ENCODE measurements around the gene TBC1D2B.
A peak's percentile ranks its signal among the peaks of the same experiment; 100 is the strongest.

Gene TBC1D2B

DNA sequence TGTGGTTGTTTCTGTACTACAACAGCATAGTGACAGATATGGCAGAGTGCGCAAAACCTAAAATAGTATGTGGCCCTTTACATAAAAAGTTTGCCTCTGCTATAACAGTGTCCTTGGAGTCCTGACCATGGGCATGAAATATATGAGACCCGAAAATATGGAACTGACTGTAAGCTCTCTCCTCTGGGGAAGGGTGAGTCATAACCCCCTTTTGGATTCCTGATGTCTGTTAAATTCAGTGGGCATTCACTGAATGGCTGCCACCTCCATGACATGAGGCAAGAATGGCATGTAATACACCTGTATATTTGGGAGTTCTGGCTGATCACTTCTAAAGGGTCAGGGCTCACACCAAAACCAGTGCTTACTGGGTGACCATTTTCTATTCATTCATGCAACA is 6.1 kb downstream of the TBC1D2B start:
- no peak for DNase-seq

DNA sequence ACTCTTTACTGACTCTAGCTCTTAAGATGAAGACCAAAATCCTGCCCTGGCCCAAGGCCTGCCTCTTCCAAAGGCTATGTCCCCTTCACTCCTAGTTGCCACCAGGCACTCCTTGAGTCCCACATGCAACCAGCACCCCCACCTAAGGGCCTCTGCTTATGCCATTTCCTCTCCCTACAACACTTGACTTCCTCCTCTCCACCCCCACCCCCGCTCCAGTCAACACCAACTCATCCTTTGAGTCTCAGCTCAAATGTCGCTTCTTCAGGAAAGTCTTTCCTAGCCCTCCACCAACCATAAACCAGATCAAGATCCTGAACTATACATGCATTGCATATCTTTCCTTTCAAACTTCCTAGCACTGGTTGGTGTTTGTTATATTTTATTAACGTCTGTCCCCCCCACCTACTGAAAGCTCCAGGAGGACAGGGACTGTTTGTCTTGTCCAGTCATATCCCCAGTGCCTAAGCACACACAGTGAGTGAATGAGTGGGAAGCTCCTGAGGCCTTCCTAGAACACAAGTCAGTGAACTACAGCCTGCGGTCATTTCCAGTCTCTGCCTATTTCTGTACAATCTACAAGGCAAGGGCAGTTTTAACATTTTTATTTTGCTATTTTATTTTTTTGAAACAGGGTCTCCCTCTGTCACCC is 7.3 kb downstream of the TBC1D2B start:
- no peak for DNase-seq

DNA sequence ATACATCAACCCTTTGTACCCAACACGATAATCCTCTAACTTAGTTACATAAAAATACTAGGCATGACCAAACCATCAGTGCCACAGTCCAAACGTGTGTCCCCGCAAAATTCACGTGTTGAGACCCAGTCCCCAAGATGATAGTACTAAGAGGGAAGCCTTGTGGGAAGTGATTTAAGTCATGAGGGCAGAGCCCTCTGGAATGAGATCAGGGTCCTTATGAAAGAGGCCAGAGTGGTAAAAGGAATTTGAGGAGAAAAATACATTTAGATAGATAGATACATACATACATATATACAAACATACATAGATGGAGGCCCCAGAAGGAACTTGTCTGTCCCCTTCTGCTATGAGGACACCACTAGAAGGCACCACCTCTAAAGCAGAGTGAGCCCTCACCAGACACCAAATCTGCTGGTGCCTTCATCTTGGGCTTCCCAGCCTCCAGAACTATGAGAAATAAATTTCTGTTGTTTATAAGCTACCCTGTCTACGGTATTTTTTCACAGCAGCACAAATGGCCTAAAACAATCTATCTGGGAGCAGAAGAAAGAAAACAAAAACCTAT is 8.0 kb downstream of the TBC1D2B start:
- DNase-seq: no peak

DNA sequence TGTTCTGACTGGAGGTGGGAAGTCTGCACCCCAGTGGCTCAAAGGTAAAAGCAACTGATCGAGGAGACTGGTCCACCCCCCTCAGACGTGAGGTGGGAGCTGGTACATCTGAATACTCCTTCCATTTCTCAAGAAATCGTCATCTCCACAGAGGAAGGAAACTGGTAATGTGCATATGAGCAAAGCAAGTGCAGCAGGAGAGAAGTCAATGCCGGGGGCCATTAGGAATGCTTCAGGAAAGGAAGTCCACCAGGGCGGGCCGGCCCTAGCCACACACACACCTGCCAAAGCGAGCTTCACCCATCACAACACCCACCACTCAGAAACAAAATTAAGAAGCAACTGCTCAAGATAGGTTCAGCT is 8.5 kb downstream of the TBC1D2B start:
- no peak for DNase-seq

DNA sequence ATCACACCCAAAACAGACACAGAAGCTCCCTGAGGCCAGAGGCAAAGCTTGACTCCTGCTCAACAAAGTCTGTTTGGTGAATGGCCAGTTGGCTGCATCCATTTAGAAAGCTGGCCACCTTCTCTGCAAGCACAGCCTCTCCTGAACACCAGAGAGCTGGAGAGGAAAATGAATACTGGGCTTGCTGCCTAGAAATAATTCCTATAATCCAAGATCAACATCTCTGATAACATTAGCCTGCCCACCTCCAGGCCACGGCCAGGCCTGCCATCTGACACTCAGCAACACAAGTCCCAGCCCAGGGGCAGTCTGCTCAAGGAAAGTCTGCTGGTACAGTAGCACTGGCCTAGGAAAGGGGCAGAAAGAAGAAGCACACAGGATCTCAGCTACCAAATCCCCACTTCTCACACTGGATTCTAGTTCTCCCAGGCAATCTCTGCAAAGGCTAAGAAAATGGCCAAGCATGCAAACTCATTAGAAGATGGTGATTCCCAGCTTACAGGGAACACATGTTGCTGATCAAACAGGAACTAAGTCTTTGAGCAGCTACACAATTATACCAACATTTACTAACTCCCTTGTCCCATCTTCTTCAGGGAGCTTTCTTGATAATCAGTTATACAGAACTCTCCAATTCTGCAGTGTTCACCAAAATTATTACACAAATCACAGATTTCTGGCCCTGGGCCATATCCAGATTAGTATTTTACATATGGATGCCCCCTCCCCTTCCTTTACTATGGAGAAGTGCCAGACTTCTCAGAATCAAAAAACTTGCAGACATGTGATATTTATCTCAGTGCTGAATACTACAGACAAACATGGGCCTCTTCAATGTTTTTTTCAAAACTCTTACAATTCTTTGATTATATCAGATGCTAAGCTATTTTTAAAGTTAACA is 9.9 kb downstream of the TBC1D2B start:
- peak in 1 of 2 experiments; percentile 31 for DNase-seq

DNA sequence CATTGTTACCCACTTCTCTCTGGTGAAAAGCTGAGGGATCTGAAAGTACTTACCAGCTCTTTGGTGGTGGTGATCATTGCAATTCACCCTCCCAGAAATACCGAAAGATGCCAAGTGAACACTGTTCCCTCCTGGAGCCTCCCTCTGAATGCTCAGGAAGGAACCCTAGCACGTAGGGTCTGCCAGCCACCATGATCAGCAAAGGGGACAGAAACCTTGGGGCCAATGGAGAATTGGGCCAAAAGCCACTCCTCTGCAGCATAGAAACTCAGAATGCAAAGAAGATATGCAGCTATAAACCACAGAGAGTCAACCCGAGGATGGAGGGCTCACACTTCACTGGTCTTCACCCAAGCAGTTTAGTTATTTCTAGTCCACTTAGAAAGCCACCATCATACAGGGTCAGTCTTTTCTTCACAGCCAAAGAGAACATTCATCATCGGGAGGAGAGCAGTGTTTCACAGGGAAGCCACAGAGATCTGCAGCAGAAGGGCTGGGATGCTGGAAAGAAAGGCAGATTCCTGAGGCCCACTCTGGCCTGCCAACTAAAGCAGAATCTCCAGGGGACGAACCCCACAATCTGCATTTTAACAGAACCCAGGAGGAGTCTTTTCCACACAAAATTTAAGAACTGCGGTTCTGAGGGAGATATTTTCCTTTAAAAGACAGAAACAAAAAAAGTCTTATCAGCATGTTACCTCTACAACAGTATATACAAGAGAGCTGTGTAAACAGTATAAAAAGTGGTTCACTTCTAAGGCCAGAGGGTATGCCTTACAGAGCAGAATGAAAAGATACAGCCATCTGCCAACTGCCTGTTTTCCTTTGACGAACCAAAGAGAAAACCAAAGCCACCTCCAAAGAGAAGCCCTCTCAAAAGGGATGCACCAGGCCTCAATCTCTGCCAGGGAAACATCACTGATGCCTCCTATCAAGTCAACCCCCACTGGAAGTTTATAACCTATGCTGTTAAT is 11.3 kb downstream of the TBC1D2B start:
- no peak for DNase-seq

DNA sequence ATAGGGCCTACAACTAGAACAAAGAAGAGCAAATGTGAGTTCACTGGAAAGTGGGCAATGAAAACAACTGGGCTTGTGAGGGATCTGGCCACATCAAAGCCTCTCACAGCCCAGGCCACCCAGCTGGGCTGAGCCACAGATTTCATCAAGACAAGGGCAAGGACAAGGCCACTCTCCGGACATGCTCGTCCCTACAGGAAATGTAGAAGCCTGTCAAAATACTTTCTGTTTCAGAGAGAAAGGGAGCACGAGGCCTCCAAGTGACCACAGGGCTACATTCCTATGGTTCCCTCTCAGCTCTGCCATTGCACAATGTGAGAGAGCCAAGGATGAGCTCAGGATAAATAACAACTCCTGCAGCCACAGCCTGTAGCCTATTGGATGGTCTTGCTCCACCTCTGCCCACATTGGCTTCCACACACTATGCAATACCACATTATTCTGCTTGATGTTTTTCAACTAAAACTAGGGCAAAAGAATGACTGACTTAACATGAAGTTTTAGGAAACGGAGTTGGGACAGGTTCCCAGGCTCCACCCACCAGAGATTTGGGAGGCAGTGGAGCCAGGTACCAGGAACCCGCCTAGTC is 12.1 kb downstream of the TBC1D2B start:
- DNase-seq: no peak

DNA sequence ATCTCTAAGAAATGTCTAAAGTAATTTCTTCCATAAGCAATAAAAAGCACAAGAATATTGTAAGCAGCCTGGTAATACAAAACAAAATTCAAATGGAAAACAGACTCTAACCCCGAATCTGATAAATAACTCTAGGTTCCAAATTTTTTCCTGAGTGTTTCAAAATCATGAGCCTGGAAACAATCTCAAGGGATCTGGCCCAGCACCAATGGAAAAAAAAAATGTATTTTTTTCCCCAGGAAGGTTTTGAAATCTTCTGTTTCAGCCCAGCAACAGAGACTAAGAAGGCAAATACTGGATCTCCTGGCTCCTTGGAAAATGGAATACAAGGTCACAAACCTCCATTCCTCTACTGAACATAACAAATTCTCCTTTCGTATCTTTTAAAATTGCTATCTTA is 13.0 kb downstream of the TBC1D2B start:
- no peak for DNase-seq

DNA sequence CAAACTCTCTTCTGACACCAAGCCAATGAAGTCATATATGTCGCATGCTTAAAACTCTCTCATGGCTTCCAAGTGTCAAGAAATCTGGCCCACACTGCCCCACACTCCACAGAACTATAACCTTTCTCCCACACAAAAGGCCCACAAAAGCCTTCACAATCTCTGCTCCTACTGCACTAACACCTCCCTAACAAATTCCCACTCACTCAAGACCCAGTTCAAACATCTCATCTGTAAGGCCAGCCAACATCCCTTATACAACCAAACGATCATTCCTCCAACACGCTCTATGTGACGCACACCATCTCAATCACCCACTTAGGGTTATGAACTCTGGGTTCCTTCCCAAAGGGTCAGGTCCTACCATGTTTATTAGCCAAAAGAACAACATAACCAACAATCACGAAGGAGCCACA is 13.5 kb downstream of the TBC1D2B start:
- no peak for DNase-seq

DNA sequence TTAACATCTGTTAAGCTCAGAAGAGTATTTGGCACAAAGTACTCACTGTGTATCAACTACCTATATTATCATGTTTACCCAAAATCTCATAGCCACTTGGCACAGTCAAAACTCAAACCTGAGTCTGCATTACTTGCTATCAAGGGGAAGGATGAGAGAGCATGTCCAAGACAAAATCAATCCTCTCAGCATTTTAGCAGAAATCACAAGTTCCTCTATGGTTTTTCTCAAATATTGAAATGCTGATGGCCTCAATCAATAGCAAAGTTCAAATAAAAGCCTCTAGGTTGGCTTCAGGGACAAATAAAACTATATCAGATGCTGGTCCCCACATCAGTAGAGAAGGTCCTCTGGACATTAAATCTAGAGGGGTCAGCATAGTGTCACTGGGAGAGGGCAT is 14.3 kb downstream of the TBC1D2B start:
- no peak for DNase-seq

DNA sequence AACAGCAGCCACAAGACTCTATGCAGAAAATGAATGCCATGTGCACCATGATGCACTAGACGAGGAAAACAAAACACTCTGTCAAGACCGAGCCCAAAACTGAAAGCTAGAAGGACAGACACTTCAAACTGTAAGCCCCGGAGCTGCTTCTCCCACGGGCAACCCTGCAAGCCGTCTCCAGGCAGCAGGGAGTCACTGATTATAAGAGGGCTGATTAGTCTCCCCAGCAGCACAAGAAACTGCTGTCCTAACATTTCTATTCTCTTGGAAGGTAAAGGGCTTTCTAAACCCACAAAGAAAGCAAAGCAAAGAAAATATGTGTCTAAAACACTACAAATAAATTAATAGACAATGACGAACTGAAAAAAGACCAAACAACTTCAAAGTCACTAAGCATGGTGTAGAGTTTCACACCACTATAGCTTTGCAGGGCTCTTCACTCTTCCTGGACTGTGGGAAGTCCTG is 15.5 kb downstream of the TBC1D2B start:
- DNase-seq: no peak

DNA sequence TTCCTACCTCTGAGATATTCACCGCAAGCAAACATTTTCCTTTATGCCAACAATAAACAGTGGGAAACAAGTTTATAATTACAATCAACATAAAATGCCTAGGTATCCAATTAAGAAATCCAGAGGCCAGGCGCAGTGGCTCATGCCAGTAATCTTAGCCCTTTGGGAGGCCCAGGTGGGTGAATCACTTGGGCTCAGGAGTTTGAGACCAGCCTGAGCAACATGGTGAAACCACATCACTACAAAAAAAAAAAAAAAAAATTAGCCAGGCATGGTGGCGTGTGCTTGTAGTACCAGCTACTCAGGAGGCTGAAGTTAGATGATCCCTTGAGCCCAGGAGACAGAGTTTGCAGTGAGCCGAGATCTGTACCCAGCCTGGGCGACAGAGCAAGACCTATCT is 17.3 kb downstream of the TBC1D2B start:
- DNase-seq: no peak

DNA sequence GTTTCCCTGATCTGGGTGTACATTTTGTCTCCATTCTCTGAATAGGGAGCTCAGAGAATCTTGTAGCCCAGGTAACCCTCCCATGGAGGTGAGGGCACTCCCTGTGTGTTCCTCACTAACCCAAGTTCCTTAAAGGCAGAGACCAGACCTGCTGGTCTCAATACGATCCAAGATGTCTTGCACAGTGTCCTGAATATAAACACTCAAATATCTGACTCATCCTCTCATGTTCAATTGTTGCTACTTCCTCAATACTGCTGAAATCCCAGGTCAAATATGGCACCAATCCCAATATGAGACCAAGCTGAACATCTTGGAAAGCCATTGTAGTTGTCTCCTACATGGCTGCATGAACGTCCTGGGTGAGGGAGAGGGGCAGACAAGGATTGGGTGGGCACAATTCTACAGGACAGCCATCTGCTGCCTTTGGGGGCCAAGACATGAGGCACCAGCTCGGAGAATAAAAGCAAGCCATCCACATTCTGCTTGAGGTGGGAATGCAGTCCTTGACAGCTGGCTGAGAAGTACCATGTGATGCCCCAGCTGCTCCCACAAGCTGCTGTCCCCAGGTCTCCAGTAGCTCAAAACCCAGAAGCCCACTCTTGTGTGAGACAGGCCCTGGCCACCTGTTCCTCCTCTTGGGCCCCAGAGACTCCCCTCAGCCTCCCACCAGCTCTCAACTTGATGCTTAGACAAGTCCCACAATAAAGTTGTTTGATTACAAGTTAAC is 18.2 kb downstream of the TBC1D2B start:
- DNase-seq: no peak

DNA sequence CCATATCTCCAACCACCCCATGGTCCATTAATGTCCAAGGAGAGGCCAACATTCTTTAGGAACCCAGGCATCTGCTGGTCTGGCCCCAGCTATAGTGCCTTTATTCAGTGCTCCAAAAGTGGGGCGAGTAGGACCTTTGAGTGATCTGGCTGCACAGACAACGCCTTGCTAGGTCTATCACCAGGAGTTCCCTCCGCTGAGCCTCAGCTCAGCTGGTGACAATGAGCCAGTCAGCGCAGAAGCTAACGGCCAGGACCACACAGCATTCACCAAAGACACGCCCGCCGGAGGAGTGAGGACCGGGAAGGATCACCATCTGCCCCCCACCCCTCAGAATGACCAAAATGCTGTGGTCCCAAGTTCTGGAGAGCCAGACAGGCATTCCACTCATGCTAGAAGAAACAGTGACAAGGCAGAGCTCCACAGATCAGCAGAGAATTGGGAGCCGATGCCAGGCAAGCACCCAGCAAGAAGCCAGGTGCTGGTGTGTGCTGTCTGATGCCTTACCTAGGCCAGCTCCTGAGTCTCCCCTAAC is 19.0 kb downstream of the TBC1D2B start:
- no peak for DNase-seq

DNA sequence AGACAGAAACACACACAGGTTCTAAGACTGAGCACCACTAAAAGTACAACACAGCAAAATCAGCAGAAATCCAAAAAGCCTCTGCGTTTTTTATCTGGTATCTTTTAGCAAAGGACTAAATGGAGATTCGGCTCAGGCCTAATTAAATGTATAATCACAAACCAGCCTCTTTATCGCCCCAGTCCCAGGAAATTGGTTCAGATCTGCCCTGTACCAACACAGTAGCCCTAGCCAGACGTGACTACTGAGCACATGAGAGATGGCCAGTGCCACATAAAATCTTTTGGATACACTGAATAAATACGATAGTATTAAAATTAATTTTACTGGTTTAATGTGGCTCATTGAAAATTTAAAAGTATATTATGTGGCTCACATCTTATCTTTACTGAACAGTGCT is 19.7 kb downstream of the TBC1D2B start:
- DNase-seq: no peak

DNA sequence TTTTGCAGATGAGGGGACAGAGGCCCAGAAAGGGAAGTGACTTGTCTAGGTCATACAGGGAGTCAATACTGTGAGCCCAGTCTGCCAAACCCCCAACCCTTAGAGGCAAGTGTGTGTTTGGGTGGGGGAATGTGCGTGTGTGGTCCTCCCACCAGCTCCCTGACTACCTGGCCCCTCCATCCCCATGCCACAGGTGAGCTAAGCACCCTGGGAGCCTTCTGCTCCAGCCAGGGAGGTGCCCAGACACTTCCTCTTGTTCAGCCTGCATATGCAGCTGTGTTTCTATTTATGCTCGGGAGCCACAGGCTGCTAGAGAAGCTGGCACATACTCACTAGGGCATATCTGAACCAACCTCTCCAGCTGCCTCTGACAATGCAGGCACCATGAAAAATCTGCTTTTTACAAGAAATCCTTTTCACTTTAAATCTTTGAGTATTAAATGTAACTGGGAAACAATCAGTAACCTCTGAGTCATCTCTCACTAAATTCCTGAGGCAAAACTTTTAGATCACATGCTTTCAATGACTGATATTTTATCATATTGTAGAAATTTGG is 20.7 kb downstream of the TBC1D2B start:
- DNase-seq: peak in 1 of 2 experiments; percentile 46

DNA sequence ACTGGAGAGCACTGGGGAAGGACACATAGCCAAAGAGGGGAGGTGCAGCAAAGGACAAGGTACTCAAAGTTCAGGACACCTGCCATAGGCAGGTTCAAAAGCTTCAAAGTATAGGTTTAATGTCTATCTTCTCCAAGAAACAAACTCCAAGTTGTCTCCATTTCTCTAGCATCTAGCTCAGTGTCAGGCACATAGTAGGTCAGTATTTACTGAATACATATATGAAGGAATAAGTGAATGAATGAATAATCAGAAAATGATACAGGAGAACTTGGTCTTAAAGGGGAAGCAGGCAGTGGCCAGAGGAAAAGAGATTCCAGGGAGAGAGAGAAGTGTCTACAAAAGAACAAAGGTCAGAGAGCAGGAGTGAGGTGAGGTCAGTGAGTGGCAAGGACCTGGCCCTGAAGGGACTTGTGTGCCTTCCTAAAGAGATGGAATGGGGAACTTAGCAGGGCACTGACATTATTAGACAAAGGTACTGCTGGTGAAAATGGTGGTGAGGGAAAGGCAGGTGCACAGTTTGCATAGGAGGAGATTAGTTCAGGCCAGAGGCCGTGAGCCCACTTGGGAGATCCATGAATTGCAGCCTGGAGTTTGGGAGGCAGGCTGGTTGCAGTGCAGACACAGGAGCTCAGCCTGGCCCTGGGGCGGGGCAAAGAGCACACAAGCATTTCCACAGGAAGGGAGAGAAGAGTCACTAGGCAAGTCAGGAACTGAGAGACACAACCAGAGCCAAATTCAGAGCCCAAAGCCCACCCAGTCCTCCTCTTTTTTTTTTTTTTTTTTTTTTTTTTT is 21.4 kb downstream of the TBC1D2B start:
- DNase-seq: no peak

DNA sequence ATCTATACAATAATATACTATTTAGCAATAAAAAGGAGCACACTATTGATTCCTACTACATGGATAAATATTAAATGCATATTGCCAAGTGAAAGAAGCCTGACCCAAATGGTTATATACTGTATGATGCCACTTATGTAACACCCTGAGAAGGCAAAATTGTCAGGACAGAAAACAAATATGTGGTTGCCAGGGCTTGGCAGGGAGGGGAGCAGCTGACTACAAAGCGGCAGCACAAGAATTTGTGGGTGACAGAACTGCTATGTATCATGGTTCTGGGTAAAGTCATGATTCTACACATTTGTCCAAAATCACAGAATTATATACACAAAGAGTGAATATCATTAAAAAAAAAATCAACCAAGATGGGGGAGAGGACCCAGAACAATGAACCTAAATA is 22.5 kb downstream of the TBC1D2B start:
- no peak for DNase-seq

DNA sequence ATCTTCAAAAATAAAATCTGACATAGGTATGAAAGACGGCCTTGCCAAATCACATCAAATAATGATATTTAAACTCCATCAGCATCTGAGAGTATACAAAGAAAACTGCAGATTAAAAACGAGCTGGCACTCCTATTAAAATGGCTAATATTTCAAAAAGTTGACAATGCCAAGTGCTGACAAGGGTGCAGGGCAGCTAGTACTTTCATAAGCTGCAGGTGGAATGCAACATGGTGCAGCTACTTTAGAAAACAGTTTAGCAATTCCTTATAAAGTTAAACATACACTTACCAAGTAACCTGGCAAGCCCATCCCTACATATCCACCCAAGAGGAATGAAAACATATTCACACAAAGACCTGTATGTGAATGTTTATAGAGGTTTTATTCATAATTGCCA is 23.0 kb downstream of the TBC1D2B start:
- no peak for DNase-seq

DNA sequence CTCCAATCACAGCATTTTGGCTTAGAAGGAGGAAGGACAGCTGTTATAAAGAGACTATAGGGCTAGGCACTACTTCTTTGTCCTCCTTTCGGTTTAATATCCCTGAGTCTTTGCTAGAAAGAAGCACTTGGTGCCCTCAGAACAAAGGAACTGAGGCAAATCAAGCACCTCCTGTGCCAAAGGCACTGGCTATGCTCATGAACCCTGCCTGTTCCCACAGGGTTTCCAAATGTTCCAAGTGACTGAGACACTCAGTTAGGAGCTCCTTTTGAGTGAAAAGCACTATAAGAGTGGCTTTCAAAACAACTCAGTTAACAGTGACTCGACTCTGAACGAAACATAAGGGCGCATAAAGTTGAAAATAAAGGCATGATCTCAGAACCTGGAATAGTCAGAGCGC is 25.0 kb downstream of the TBC1D2B start:
- DNase-seq: no peak

Data from NCI-H2081 (cell line).